ENCODE results near the gene ZNF581. TPM values are rescaled to one million over a fixed set of nuclear protein-coding genes. Genes with fewer than 3 reads are reported as not detected.

Gene ZNF581
- polyA plus RNA-seq, 3 donors, result 25.1 to 31.6 (median 29.4) TPM

DNA sequence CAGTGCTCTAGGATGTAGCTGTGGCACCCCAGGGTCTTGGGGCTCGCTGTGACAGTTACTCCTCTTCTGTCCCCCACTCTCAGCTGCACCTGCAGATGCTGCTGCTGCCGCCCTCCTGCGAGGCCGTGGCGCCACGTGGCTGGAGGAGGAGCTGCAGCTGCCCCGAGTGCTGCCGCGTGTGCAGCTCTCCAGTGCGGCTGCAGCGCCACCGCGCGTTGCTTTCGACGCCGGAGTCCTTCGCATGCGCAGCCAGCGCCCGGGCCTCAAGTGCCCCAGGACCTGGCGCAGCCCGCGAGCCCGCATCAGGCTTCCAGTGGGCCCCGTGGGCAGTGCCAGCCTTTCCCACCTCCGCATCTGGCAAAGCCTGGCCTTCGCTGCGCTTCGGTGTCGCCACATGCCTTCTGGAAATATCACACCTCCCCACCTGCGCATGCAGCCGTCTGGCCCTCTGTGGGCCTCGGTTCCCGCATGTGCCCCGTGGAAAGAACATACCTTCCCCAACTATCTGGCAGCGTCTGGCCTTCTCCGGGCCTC lies 3.3 kb upstream of the ZNF581 start:
- Histone ChIP-seq H3K9me3 (replicated peaks in 1 of 2; ENCODE audit: control insufficient read depth in 1 of 2, insufficient read depth in 1 of 2, low read length in 2 of 2) (peaks cover 0 to 3% of the 10 kb centered on the region in 2 donors), H3K4me2 (replicated peaks; ENCODE audit: extremely low read depth, low read length, poor library complexity, severe bottlenecking) (peak overlapping the region; percentile 96), H3K9ac (ENCODE audit: insufficient read depth, low read length, poor library complexity, severe bottlenecking) (peak overlapping the region; percentile 72), H3K79me2 (ENCODE audit: insufficient read depth, low read length) (peaks cover 58% of the 10 kb centered on the region), H3K27me3 (ENCODE audit: control insufficient read depth in 2 of 2, insufficient read depth in 2 of 2, low read length in 2 of 2) (peaks cover 0 to 5% of the 10 kb centered on the region in 2 donors), H3K36me3 (replicated peaks in 1 of 2; ENCODE audit: control insufficient read depth in 1 of 2, insufficient read depth in 2 of 2, low read length in 2 of 2) (peaks cover 6 to 7% of the 10 kb centered on the region in 2 donors), H3K27ac (ENCODE audit: low read depth in 1 of 2, low read length in 2 of 2) (peak overlapping the region; percentile 52 to 80), H3K4me3 (replicated peaks in 1 of 3; ENCODE audit: low read depth in 2 of 3, low read length in 3 of 3) (peak overlapping the region; percentile 23 to 83 (median 71)), H3K4me1 (ENCODE audit: control insufficient read depth in 1 of 2, insufficient read depth in 2 of 2, low read length in 2 of 2) (peaks cover 61 to 77% of the 10 kb centered on the region in 2 donors), H2AFZ (ENCODE audit: insufficient read depth, low read depth, low read length, poor library complexity, severe bottlenecking) (peak overlapping the region; percentile 82), H4K20me1 (ENCODE audit: insufficient read depth, low read length) (peaks cover 16% of the 10 kb centered on the region)
- Mint-ChIP-seq H3K27ac (peak overlapping the region; percentile 46 to 89 (median 71)), H3K4me1 (peaks cover 72% of the 10 kb centered on the region), H3K4me3 (peak overlapping the region; percentile 84 to 88), H3K36me3 (peaks cover 19% of the 10 kb centered on the region in 2 donors), H3K27me3 (ENCODE audit: low read depth in 3 of 3) (peaks cover 4 to 20% (median 20%) of the 10 kb centered on the region in 3 donors), H3K9me3 (peaks cover 0 to 7% (median 3%) of the 10 kb centered on the region in 7 donors)
- intact Hi-C loops (cut with micrococcal nuclease), result loop anchor here in 1 of 2 donors (5.0 kb wide), 1 partner anchor 33 kb away; the partner anchor contains the start of gene ZNF865
- WGBS (ENCODE audit: insufficient coverage), result 30% methylated on average over 38 of the region's 38 CpGs
- TF ChIP-seq, protein P1, sequence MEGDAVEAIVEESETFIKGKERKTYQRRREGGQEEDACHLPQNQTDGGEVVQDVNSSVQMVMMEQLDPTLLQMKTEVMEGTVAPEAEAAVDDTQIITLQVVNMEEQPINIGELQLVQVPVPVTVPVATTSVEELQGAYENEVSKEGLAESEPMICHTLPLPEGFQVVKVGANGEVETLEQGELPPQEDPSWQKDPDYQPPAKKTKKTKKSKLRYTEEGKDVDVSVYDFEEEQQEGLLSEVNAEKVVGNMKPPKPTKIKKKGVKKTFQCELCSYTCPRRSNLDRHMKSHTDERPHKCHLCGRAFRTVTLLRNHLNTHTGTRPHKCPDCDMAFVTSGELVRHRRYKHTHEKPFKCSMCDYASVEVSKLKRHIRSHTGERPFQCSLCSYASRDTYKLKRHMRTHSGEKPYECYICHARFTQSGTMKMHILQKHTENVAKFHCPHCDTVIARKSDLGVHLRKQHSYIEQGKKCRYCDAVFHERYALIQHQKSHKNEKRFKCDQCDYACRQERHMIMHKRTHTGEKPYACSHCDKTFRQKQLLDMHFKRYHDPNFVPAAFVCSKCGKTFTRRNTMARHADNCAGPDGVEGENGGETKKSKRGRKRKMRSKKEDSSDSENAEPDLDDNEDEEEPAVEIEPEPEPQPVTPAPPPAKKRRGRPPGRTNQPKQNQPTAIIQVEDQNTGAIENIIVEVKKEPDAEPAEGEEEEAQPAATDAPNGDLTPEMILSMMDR (IDR thresholded peaks at IDR 0.05), result peak; percentile 67
- peak; percentile 54 to 76 (median 60) for DNase-seq

DNA sequence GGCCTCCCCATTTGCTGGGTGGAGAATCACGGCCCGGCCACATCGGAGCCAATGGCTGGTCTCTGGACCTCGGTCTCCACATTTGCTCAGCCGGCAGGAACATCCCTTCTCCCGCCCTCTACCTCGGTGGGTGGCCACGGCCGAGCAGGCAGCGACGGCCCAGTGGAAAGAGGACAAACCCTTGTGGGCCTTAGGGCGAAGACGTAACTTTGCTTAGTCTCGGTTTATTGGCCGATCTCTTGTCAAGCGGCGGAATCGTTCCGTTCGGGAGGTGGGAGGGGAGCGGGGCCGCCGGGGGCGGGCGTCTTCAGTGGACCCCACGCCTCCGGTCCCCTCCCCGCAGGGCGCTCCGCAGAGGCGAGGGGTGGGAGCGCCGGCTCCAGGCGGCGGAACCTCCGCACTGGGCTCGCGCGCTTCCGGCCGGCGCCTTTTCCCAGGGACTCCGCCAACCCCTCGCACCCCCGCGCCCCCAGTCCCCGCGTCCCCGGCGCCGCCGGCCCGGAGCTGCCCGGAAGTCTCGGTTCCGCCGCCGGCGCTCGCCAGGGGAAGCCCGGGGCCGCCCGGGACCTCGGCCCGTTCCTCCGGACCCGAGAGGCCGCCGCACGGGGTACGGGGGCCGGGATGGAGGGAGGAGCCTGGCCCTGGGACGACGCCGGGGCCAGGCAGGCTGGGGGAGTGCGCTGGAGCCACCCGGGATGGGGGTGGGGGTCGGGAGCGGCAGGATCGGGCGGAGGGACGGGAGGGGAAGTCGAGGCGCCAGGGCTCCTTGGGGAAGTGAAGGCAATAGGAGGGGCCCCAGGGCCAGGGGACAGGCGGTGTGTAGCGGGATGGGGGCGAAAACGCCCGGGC lies 2.6 kb upstream of the ZNF581 start, which contains the start of gene ZNF580:
TSS of gene ZNF580 (plus strand) at position 426 of the 849 bp plus-strand sequence. CDS start 1,507 bp downstream, outside the sequence.
- H2AFZ ChIP-seq (ENCODE audit: insufficient read depth, low read depth, low read length, poor library complexity, severe bottlenecking), result peak within 1 kb of the TSS; percentile 82
- peaks cover 70% of the 10 kb centered on the region for H3K4me1 Mint-ChIP-seq

More for the DNA sequence above, 2.6 kb upstream of the ZNF581 start, which contains the start of gene ZNF580:
- Histone ChIP-seq H3K79me2 (ENCODE audit: insufficient read depth, low read length) (peaks cover 55% of the 10 kb centered on the region), H3K36me3 (replicated peaks in 1 of 2; ENCODE audit: control insufficient read depth in 1 of 2, insufficient read depth in 2 of 2, low read length in 2 of 2) (peaks cover 11 to 13% of the 10 kb centered on the region in 2 donors), H3K27me3 (ENCODE audit: control insufficient read depth in 2 of 2, insufficient read depth in 2 of 2, low read length in 2 of 2) (peaks cover 0 to 5% of the 10 kb centered on the region in 2 donors), H3K9me3 (replicated peaks in 1 of 2; ENCODE audit: control insufficient read depth in 1 of 2, insufficient read depth in 1 of 2, low read length in 2 of 2) (peaks cover 0 to 3% of the 10 kb centered on the region in 2 donors), H3K27ac (ENCODE audit: low read depth in 1 of 2, low read length in 2 of 2) (peak within 1 kb of the TSS; percentile 60 to 80), H3K9ac (ENCODE audit: insufficient read depth, low read length, poor library complexity, severe bottlenecking) (peak within 1 kb of the TSS; percentile 72), H3K4me2 (replicated peaks; ENCODE audit: extremely low read depth, low read length, poor library complexity, severe bottlenecking) (peak within 1 kb of the TSS; percentile 96), H4K20me1 (ENCODE audit: insufficient read depth, low read length) (peaks cover 16% of the 10 kb centered on the region), H3K4me3 (replicated peaks in 1 of 3; ENCODE audit: low read depth in 2 of 3, low read length in 3 of 3) (peak within 1 kb of the TSS; percentile 67 to 83 (median 71)), H3K4me1 (ENCODE audit: control insufficient read depth in 1 of 2, insufficient read depth in 2 of 2, low read length in 2 of 2) (peaks cover 54 to 71% of the 10 kb centered on the region in 2 donors)
- peak within 1 kb of the TSS; percentile 67 to 89 (median 78) for H3K27ac Mint-ChIP-seq
- peaks cover 4 to 20% (median 20%) of the 10 kb centered on the region in 3 donors for H3K27me3 Mint-ChIP-seq (ENCODE audit: low read depth in 3 of 3)
- DNase-seq, result peak; percentile 36 to 47 (median 42)
- intact Hi-C loops (cut with micrococcal nuclease), result loop anchor here in 1 of 2 donors (5.0 kb wide), 1 partner anchor 34 kb away; the partner anchor contains the start of gene ZNF865
- TF ChIP-seq, protein P1 (IDR thresholded peaks at IDR 0.05), result no peak
- H3K9me3 Mint-ChIP-seq, result peaks cover 0 to 7% (median 3%) of the 10 kb centered on the region in 7 donors
- H3K4me3 Mint-ChIP-seq, result peak within 1 kb of the TSS; percentile 88 to 97
- H3K36me3 Mint-ChIP-seq, result peaks cover 26% of the 10 kb centered on the region in 2 donors
- WGBS (ENCODE audit: insufficient coverage), result under 1% methylated on average over 72 of the region's 89 CpGs

Measured in CD14-positive monocyte (primary cell).